ENCODE measurements around the gene CTNNBL1.

Gene CTNNBL1

GRCh38 chr20:37919389-37920040, 225.7 kb downstream of the CTNNBL1 start:
- DNase-seq (ENCODE audit: low spot score) = no peak

GRCh38 chr20:37920270-37920669, 226.4 kb downstream of the CTNNBL1 start:
- no peak for DNase-seq (ENCODE audit: low spot score)

- no peak for DNase-seq (ENCODE audit: low spot score)
These were observed 227.0 kb downstream of the CTNNBL1 start for GRCh38 chr20:37920679-37921322.

GRCh38 chr20:37921341-37921929, 227.6 kb downstream of the CTNNBL1 start:
- no peak for DNase-seq (ENCODE audit: low spot score)

Data from iPS-NIHi11 (cell line).